ENCODE measurements around the gene C16orf87.
A peak's percentile ranks its signal among the peaks of the same experiment; 100 is the strongest.
"Not testable (repeated sequence)": the region's sequence is repeated elsewhere in the genome, so short reads cannot be mapped to it uniquely, and the experiment has no call there.

The C16orf87 gene, protein sequence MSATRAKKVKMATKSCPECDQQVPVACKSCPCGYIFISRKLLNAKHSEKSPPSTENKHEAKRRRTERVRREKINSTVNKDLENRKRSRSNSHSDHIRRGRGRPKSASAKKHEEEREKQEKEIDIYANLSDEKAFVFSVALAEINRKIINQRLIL

DNA sequence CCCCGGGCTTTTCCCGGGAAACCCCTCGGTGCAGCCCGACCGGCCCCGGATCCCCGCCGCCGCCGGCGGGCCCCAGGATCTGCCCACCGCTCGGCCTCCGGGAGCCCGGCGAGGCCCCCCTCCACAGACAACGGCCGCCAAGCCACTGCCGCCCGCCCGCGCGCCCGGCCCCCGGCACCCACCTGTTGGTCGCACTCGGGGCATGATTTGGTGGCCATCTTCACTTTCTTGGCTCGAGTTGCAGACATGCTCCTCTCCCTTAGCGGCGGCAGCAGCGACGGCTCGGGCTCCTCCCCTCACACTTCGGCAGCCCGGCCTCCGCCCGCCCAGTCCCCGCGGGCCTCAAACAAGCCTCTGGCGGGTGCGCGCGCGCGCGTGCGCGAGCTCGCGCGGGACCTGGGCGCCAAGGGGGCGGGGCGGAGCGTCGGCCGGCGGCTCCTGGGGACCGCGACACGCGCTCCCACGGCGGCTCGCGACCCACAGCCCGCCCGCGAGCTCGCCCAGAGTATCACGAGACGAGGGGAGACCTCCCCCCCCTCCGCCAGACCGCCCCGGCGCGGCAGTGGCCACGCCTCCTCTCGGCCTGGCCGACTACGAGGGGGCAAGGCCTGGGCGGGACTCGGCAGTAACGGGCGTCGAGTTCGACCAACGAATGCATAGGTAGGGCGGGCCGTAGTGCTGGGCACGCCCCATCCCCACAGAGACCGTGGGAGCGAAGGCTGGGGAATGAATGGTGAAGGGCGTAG is at the start of gene C16orf87:
Gene C16orf87 (minus strand): TSS at position 279 of the 746 bp plus-strand sequence. CDS start 31 bp downstream, at position 248.
- peak; percentile 91 for DNase-seq

DNA sequence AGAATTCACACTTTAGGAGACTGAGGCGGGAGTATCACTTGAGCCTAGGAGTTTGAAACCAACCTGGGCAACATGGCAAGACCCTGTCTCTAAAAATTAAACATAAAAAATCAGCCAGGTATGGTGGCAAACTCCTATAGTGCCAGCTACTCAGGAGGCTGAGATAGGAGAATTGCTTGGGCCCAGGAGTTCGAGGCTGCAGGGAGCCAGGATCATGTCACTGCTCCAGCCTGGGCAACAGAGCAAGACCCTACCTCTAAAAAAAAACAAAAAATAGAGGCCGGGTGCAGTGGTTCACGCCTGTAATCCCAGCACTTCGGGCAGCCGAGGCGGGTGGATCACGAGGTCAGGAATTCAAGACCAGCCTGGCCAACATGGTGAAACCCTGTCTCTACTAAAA is 44.3 kb upstream of the C16orf87 start:
- no peak for DNase-seq

DNA sequence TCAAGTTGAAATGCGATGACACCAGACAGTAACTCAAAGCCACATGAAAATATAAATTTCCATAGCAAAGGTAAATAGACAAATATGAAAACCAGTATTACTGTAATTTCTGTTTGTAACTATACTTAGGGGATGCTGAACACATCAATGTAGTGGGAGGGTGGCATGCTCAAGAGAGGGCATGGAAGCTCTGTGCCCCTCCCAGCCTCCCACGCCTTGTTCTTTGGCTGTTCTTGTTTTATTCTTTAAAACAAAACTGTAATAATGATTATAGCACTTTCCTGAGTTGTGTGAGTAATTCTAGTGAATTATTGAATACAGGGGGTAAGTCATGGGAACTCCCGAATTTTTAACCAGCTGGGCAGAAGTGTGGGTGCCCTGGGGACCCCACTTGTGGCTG is 42.2 kb upstream of the C16orf87 start:
- no peak for DNase-seq

DNA sequence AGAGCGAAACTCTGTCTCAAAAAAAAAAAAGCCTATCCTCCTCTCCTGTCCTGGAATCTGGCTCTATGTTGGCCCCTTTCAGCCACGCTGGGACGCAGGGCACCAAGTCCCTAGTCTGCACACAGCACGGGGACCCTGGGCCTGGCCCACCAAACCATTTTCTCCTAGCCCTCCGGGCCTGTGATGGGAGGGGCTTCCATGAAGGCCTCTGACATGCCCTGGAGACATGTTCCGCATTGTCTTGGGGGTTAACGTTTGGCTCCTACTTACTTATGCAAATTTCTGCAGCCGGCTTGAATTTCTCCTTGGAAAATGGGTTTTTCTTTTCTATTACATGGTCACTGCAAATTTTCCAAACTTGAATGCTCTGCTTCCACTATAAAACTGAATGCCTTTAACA is 40.6 kb upstream of the C16orf87 start:
- no peak for DNase-seq

DNA sequence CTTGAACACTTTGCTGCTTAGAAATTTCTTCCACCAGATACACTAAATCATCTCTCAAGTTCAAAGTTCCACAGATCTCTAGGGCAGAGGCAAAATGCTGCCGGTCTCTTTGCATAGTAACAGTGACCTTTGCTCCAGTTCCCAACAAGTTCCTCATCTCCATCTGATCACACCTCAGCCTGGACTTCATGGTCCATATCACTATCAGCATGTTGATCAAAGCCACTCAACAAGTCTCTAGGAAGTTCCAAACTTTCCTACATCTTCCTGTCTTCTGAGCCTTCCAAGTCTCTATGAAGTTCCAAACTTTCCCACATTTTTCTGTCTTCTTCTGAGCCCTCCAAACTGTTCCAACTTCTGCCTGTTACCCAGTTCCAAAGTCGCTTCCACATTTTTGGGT is 37.9 kb upstream of the C16orf87 start:
- not testable (repeated sequence) for DNase-seq

DNA sequence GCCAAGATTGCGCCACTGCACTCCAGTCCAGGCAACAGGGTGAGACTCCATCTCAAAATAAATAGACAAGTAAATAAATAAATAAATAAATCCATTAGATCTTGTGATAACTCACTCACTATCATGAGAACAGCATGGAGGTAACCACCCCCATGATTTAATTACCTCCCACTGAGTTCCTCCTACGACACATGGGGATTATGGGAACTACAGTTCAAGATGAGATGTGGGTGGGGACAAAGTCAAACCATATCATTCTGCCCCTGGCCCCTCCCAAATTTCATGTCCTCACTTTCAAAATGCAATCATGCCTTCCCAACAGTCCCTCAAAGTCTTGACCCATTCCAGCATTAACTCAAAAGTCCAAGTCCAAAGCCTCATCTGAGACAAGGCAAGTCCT is 36.5 kb upstream of the C16orf87 start:
- not testable (repeated sequence) for DNase-seq

DNA sequence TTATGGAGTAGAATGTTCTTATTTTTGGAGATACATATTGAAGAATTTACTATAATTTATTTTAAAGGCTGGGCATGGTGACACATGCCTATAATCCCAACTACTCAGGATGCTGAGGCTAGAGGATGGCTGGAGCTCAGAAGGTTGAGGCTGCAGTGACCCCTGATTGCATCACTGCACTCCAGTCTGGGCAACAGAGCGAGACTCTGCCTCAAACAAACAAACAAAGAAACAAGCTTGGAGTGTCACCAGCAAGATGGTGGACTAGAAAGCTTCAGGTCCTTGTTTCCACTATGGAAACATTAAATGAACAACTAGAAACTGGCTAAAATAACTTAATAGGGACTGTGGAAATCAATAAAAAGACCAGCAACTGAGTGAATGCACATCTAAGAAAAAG is 35.3 kb upstream of the C16orf87 start:
- no peak for DNase-seq

DNA sequence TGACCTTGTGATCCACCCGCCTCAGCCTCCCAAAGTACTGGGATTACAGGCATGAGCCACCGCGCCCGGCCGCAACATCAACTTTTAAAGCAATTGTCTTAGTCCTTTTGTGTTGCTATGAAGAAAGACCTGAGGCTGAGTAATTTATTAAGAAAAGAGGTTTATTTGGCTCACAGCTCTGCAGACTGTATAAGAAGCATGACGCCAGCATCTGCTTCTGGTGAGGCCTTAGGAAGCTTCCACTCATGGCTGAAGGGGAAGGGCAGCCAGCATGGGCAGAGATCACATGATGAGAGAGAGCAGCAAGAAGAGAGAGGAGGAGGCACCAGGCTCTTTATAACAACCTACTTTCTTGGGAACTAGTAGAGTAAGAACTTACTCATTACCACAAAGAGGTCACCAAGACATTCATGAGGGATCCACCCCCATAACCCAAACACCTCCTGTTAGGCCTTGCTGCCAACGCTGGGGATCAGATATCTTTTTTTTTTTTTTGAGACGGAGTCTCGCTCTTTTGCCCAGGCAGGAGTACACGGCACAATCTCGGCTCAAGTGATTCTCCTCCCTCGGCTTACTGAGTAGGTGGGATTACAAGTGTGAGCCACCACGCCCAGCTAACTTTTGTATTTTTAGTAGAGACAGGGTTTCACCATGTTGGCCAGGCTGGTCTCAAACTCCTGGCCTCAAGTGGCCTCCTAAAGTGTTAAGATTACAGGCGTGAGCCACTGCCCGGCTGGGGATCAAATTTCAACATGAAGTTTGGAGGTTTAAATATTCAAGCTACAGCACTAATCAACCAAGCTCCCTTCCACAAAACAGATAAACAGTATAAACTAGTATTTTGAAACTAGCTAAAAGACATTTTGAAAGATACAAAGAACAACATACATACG is 31.8 kb upstream of the C16orf87 start:
- no peak for DNase-seq

DNA sequence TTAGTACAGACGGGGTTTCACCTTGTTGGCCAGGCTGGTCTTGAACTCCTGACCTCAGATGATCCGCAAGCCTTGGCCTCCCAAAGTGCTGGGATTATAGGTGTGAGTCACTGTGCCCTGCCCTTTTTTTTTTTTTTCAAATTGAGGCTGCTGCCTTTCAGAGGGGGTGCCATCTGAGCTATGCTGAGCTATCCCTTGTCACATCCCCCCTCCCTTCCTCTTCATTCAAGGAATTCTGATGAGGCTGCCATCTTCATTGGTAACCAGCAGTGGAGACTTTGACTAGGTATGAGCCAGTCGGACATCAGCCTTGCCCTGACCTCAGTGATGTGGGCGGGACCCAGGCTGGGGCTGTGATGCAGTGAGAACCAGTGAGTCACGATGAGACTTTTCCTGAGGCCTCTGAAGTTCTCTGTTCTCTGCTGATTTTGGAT is 28.8 kb upstream of the C16orf87 start:
- DNase-seq: no peak

DNA sequence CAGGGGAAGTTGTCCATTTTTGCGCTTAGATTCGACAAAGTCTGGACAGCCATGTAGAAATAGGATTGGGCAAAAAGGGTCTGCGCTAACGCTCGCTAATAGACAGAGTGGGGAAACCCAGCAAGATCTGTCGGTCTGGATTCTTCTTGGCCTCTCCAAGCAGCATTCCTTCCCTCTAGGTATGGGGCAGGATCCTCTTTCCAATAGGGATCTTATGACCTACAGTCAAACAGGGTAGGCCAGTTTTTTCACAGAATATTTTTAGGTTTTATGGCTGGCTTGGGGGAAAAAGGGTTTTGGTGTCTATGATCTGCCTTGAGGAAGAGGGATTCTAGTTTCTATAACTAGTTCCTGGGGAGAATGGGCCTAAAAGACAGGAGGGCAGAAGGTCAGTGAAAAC is 27.2 kb upstream of the C16orf87 start:
- no peak for DNase-seq

DNA sequence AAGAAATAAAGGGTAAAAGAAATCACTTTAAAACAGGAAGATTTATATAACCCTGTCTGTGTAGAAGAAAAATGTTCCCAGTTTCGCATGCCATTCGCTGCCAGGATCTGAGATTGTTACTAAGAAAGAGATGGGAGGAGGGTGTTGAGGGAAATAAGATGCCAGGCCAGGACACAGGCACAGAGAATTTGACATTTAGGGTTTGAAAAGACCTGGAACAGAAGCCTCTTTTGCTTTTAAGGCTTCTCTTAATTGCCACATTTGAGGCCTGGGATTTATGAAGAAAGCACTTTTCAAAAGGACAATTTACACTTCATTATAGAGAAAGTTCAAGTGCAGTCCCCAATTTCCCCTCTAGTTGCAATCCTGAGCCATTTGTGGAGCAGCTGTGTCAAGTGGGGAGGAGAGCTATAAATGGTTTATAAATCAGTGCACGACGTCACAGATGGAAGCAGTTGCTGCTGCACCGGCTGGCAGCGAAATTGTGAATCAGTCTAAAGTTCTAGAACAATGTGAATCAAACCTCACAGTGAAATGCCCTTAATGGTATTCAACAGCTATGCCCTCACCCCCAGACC is 26.5 kb upstream of the C16orf87 start:
- DNase-seq: no peak

DNA sequence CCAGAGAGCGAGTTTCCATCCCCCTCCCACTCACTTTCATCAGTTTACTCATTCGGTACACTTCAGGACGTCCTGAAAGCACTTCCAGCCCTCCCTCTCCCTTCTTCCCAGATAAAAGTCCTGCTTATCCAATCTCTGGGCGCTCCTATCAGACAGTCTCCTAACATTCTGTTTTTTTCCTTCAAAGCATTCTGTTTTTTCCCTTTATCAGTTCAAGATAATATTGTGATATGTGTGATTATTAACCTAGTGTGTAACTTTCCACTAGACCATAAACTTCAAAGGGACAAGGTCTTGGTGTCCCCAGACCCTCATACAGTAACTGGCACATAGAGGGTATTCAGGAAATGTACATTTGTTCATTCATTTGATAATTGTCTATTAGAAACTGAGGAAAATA is 24.4 kb upstream of the C16orf87 start:
- DNase-seq: no peak

DNA sequence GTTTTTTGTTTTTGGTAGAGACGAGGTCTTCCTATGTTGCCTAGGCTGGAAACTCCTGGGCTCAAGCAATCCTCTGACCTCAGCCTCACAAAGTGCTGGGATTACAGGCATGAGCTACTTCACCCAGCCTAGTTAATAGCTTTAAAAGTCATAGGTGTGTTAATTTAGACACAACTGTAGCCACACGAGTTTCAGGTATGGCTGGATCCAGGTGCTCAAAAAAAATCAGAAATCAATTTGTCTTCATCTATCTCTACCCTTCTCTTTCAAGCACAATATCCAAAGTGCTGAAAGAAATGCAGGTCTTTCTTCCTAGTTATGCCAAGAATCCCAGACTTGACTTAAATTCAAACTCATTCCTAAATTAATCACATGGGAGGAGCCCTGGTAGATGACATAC is 23.9 kb upstream of the C16orf87 start:
- no peak for DNase-seq

DNA sequence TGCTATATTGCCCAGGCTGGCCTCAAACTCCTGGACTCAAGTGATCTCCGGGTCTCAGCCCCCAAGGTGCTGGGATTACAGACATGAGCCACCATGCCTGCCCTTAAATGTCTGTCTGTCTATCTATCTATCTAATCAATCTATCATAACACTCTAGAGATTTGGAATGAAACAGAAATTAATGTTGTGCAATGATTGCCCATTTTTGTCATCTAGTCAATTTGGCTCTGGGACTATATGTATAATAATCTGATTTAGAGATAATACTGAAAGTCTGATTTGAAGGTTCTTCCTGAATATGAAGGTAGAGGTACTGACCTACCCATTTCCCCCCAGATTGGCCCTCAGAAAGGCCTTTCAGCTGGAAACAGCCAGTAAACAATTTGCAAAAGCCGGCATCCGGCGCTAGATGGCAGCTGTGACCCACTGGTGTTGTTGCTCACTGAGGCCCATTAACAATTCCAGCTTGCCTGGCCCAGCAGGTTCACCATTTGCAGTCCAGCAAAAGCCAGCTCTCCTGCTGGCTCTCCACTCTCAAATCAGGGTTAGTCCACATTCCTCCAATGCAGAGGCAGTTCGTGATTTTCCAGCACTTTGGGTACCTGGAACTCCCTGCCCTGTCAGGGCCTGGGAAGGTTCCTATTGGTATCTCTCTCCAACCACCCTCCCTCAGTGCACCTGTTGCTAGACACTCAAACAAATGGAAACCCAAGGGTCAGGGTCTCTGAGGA is 22.9 kb upstream of the C16orf87 start:
- peak; percentile 62 for DNase-seq

DNA sequence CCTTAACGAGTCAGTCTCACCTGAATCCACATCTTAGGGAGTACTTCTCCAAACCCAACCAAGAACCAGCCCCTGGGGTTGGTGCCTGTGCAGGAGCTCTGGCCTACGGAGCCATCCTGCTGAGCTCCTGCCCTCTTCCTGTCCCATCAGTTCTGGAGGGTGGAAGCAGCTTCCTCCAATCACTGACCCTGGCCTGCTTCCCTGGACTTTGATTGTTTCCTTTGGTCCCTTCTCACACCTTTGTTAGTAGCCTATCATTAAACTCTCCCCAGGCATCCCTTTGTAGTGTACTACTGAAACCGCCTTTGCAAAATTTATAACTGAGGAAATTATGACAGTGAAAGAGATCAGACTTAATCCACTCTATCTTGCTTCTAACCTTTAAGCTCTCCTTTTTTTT is 21.1 kb upstream of the C16orf87 start:
- no peak for DNase-seq

DNA sequence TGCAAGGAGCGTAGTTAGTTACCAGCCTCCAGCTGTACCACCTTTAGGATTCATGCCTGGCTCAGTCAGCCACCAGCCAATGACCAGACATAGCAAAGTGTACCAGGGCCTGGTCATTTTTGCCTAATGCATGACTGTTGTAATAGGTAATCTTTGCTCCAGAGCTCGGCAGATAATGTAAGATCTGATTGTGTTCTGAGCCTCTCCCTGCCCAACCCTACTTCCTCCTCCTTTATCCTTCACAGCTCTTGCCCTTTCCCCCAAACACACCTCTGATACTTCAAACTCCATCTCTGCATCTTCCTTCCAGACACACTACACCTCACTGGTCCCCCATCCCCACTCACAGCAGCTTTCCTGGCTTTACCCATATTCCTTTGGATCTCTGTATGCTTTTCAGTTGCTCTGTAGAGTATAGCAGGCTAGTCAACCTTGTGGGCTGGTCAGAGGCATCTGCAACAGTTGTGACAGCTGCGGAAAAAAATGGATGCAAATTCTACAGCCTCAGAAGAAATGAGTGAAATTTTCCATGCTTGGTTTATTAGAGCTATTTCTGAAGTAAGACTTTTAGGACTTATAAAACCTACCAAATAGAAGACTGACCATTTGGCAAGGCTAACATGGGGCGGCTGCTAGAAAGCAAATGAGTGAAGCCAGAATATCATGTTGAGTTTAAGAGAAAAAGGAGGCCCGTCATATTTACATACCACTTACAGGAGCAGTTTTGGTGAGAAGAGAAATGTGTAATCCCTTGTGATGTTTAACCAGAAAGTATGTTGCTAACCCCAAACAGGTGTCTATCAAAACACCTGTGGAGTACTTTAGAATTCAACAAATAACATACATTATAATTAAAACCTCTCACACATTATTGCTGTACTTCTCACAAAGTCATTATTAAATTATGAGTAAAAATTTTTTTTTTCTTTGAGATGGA is 19.9 kb upstream of the C16orf87 start:
- DNase-seq: no peak

DNA sequence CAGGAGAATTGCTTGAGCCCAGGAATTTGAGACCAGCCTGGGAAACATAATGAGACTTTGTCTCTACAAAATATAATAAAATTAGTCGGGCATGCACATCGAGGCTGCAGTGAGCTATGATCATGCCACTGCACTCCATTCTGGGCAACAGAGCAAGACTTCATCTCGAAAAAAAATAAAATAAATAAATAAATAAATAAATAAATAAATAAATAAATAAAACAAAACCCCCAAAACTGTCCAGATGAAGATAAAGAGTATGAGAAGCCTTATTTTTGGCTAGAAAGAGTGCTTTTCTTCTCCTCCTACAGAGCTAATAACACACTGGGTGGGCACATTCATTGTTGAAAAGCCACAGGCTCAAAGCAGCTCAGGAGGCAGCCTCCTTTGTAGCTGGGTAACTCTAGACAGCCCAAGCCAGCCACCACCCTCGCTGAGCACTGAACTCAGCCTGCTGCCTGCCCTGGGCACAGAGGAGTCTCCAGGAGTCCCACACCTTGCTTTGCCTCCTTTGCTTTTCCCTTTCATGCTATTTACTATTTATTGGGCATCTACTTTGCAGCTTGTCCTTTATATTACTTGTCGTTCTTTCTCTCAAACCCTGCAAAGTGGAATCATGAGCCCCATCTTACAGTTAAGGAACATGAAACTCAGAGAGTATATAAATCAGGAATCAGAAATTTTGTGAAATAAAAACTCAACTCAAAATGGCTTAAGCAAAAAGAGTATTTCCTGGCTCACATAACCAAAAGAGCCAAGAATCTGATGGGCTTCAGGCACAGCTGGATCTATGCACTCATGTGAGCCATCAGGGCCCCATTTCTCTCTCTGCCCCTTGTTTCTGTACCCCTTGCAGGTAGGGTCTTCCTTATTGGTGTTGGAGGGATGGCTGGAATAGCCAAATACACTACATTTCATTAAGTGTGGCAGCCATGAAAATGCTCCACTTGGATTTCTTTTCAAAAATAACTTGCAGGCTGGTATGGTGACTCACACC is 18.1 kb upstream of the C16orf87 start:
- no peak for DNase-seq

DNA sequence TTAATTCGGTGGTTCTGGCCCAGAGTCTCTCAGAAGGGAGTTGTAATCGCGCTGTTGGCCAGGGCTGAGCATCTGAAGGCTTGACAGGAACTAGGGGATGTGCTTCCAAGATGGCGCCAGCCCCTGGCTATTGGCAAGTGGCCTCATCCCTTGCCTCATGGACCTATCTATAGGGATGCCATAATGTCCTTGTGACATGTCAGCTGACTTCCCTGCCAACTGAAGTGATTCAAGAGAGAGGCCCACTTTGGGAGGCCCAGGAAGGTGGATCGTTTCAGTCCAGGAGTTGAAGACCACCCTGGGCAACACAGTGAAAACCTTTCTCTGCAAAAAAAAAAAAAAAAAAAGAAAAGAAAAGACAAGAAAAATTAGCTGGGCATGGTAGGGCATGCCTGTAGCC is 15.0 kb upstream of the C16orf87 start:
- no peak for DNase-seq

DNA sequence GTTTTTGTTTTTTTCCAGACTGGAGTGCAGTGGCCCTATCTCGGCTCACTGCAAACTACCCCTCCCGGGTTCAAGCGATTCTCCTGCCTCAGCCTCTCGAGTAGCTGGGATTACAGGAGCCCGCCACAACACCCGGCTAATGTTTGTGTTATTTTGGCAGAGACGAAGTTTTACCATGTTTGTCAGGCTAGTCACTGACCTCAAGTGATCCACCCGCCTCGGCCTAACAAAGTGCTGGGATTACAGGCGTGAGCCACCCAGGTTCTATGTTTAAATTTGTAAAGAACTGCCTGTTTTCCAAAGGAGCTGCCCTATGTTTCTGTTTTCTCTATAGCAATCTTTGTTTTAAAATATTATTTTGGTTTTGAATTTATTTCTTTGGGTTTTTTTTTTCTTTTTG is 13.8 kb upstream of the C16orf87 start:
- no peak for DNase-seq

All from CD4-positive, alpha-beta T cell treated with Interleukin-4 for 4 hours (primary cell).